Naive B cell (primary cell): ENCODE measurements around the gene ANKFY1. TPM values are rescaled to one million over a fixed set of nuclear protein-coding genes. Genes with fewer than 3 reads are reported as not detected.

Experiments
- ATAC-seq, 2 donors: fragments of 150-1000 bp; cut with Tn5 transposase; 2 replicates each; pipeline ENCODE4 v1.10.0; 2021; ENCODE audit warnings: low read depth in 2 of 2, mild to moderate bottlenecking in 2 of 2, moderate library complexity in 2 of 2
- DNase-seq: peaks from one replicate; pipeline ENCODE4 v3.0.0; 2022
- H3K27ac Mint-ChIP-seq, 6 donors: one replicate each; pipeline ENCODE4 v1.8.0; 2020 to 2022; ENCODE audit warnings: mild to moderate bottlenecking in 6 of 6, mixed read lengths in 6 of 6, moderate library complexity in 5 of 6, inconsistent platforms in 2 of 6
- H3K27me3 Mint-ChIP-seq, 3 donors: one replicate each; pipeline ENCODE4 v1.8.0; 2021 to 2022; ENCODE audit warnings: mixed read lengths in 3 of 3, mild to moderate bottlenecking in 1 of 3
- H3K36me3 Mint-ChIP-seq, 2 donors: one replicate each; pipeline ENCODE4 v1.8.0; 2020 to 2022; ENCODE audit warnings: mixed read lengths in 2 of 2, inconsistent platforms in 1 of 2, mild to moderate bottlenecking in 1 of 2
- H3K4me1 Mint-ChIP-seq, 3 donors: one replicate each; pipeline ENCODE4 v1.8.0; 2020 to 2022; ENCODE audit warnings: mixed read lengths in 3 of 3, inconsistent platforms in 1 of 3, mild to moderate bottlenecking in 1 of 3, moderate library complexity in 1 of 3
- H3K4me3 Mint-ChIP-seq, 8 donors: one replicate each; pipeline ENCODE4 v1.8.0; 2020 to 2022; ENCODE audit warnings: mild to moderate bottlenecking in 8 of 8, mixed read lengths in 8 of 8, moderate library complexity in 8 of 8, inconsistent platforms in 2 of 8
- H3K9me3 Mint-ChIP-seq, 7 donors: one replicate each; pipeline ENCODE4 v1.8.0; 2020 to 2022; ENCODE audit warnings: mixed read lengths in 7 of 7, mild to moderate bottlenecking in 5 of 7, inconsistent platforms in 2 of 7, moderate library complexity in 1 of 7
- polyA plus RNA-seq, 6 donors: library from polyadenylated mRNA; unstranded; fragments of 300-500 nt; fragmentation: Illumina TruSeq; gene quantifications; one replicate each; pipeline ENCODE4 v1.2.3, GENCODE V29; 2021; ENCODE audit warnings: low read depth in 6 of 6

The ANKFY1 gene
- polyA plus RNA-seq, 6 donors from 2014 or later, result 6.3 to 13.3 (median 8.3) TPM

DNA sequence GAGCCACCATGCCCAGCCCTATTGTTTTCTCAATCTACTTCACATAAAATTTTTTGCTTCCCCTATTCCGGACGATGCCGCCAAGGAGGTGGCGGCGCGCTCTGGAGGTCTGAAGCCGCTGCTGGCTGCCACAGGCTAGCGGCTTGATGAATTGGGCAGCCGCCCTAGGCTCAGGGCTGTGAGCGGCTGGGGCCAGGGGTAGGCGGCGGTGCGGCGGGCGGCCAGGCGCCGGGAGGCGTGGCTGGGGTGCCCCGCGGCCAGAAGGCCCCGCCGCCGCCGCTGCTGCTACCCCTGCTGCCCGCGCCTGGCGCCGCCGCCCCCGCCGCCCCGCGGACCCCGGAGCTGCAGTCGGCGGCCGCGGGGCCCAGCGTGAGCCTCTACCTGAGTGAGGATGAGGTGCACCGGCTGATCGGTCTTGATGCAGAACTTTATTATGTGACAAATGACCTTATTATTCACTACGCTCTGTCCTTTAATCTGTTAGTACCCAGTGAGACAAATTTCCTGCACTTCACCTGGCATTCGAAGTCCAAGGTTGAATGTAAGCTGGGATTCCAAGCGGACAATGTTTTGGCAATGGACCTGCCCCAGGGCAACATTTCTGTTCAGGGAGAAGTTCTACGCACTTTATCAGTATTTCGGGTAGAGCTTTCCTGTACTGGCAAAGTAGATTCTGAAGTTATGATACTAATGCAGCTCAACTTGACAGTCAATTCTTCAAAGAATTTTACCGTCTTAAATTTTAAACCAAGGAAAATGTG is 41.7 kb downstream of the ANKFY1 start:
- Mint-ChIP-seq H3K4me1 (no peaks in the 10 kb centered on the region), H3K27me3 (no peaks in the 10 kb centered on the region), H3K36me3 (peaks cover 0 to 7% of the 10 kb centered on the region in 2 donors)

DNA sequence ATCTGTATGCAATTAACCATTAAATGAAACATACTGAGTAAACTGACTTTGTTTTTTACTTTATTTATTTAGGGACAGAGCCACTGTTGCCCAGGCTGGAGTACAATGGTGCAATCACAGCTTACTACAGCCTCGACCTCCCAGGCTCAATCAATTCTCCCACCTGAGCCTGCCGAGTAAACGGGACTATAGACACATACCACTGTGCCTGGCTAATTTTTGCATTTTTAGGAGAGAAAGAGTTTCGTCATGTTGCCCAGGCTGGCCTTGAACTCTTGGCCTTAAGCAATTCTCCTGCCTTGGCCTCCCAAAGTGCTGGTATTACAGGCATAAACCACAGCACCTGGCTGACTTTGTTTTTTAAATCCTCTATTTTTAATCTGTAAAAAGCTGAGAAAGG is 42.6 kb downstream of the ANKFY1 start:
- Mint-ChIP-seq H3K4me1 (no peaks in the 10 kb centered on the region), H3K27me3 (no peaks in the 10 kb centered on the region), H3K36me3 (peaks cover 0 to 7% of the 10 kb centered on the region in 2 donors), H3K4me3 (no peak overlapping the region), H3K9me3 (no peaks in the 10 kb centered on the region), H3K27ac (no peak overlapping the region)
- DNase-seq, result no peak
- ATAC-seq, result no peak

More for the DNA sequence above, 41.7 kb downstream of the ANKFY1 start:
- Mint-ChIP-seq H3K4me3 (no peak overlapping the region), H3K27ac (peak overlapping the region in 1 of 6 donors; percentile 32), H3K9me3 (no peaks in the 10 kb centered on the region)
- ATAC-seq, result no peak
- no peak for DNase-seq

DNA sequence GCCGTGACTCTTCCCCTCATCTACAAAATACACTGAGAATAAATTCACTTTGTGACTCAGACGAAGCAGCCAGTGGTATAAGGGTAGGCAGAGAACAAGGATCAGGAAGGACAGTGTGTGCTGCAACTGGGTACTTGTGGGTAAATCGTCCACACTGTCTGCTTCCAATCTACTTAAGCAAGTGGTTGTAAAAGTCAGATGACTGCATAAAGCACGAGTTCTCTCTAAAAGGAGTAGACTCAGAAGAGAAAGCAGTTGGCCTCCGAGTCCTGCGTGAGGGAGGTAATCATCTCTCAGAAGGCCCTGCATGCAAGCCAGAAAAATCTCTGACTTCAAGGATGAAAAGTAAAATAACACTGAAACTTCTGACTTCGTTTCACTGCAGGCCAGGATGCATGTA is 43.1 kb downstream of the ANKFY1 start:
- no peak overlapping the region for H3K27ac Mint-ChIP-seq
- no peak overlapping the region for H3K4me3 Mint-ChIP-seq
- ATAC-seq (no peak), DNase-seq (no peak)
- no peaks in the 10 kb centered on the region for H3K9me3 Mint-ChIP-seq
- peaks cover 0 to 2% (median under 1%) of the 10 kb centered on the region in 3 donors for H3K4me1 Mint-ChIP-seq
- H3K27me3 Mint-ChIP-seq, result no peaks in the 10 kb centered on the region
- H3K36me3 Mint-ChIP-seq, result peaks cover 0 to 7% of the 10 kb centered on the region in 2 donors

DNA sequence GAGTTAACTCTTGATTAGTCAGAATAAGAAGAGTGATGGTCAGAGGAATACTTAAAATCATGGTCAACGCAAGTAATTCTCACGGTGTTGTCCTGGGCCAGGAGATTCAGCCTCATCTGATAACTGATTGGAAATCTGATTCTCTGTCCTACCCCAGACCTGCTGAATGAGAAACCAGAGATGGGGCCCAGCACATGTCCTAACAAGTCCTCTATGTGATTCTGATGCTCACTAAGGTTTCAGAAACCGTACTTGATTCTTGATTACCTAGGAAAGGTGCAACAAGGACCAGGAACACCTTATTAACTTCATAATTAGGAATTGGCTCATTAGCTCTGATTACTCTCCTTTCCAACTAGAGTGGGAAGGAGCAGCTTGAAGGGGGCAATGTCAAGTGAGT is 44.5 kb downstream of the ANKFY1 start:
- Mint-ChIP-seq H3K27ac (peak overlapping the region in 1 of 6 donors; percentile 19), H3K4me3 (no peak overlapping the region), H3K36me3 (peaks cover 7 to 12% of the 10 kb centered on the region in 2 donors), H3K4me1 (peaks cover 5 to 8% (median 6%) of the 10 kb centered on the region in 3 donors), H3K27me3 (no peaks in the 10 kb centered on the region), H3K9me3 (no peaks in the 10 kb centered on the region)
- DNase-seq, result no peak
- ATAC-seq, result no peak

DNA sequence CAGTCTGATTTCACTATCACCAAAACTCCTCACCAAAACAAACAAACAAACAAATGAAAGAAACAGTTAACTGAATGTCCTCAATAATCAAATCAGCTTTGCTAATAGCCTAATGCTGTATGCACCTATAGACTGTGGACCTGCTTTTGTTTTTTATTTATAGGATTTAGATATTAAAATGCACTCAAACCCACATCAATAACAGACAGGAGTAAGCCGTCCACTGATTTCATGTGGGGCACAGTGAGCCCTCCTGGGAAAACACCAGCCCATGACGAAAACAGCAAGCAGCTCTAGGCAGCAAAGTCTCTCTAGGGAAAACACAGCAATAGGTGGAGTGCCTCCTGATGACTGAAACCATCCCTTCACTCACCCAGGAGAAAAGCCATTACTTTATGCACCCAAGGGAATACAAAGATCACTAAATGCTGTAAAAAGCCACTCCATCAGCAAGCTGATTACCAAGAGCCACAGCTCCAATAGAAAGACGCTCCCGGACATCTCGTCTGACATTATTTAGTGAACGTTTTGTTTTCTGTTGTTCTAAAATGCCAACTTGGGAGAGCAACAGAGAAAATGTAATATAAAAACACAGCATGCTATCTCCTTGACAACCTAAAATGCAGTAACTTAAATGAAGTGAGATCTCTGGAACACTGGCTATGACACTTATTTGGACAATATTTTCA is 47.8 kb downstream of the ANKFY1 start:
- Mint-ChIP-seq H3K27me3 (no peaks in the 10 kb centered on the region), H3K36me3 (peaks cover 6 to 7% of the 10 kb centered on the region in 2 donors), H3K4me3 (no peak overlapping the region), H3K9me3 (no peaks in the 10 kb centered on the region), H3K27ac (peak overlapping the region in 3 of 6 donors; percentile 11 to 44 (median 30)), H3K4me1 (peaks cover 5 to 8% (median 6%) of the 10 kb centered on the region in 3 donors)
- DNase-seq, result no peak
- peak; percentile 27 to 48 for ATAC-seq

DNA sequence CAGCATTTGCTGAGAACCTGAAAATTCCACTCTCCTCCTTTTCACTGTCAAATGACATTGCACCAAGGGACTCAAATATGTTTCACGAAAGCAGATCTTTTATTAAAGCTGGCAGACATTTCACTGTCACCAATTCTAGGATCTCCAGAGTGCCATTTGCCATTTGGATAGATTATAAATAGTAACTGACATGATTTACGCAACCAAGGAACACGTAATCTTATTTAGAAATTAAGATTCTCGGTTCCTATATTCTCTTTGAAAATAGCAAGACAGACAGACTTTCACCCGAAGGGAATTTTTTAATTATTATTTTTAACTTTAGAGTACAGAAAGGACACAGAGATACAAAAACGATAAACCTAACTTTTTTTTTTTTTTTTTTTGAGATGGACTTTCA is 49.6 kb downstream of the ANKFY1 start:
- H3K27ac Mint-ChIP-seq, result peak overlapping the region in 1 of 6 donors; percentile 78

DNA sequence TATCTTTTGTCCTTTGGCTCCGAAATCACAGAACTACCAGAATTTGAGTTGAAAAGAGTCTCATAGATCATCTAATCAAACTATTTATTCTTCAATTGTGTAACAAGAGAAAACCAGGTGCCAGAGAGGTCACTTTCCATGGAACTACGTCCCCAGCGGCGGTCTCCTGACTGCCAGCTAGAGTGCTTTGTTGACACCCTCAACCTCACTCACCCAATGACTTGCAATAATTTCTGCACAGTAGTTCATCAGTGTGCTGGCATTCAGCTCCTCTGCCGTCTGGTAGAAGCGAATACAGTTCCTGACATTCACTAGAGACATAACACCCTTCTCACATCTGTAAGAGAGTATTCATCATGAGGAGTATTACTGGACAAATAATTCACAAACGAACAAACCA is 54.2 kb downstream of the ANKFY1 start:
- no peaks in the 10 kb centered on the region for H3K27me3 Mint-ChIP-seq
- H3K27ac Mint-ChIP-seq, result no peak overlapping the region
- DNase-seq (no peak), ATAC-seq (no peak)
- H3K4me1 Mint-ChIP-seq, result peaks cover 8% of the 10 kb centered on the region in 3 donors
- no peak overlapping the region for H3K4me3 Mint-ChIP-seq
- peaks cover 24 to 33% of the 10 kb centered on the region in 2 donors for H3K36me3 Mint-ChIP-seq
- H3K9me3 Mint-ChIP-seq, result no peaks in the 10 kb centered on the region

More for the DNA sequence above, 49.6 kb downstream of the ANKFY1 start:
- no peaks in the 10 kb centered on the region for H3K9me3 Mint-ChIP-seq
- H3K27me3 Mint-ChIP-seq, result no peaks in the 10 kb centered on the region
- peaks cover 6 to 8% (median 8%) of the 10 kb centered on the region in 3 donors for H3K4me1 Mint-ChIP-seq
- peaks cover 12 to 14% of the 10 kb centered on the region in 2 donors for H3K36me3 Mint-ChIP-seq
- no peak overlapping the region for H3K4me3 Mint-ChIP-seq
- ATAC-seq (no peak), DNase-seq (no peak)

DNA sequence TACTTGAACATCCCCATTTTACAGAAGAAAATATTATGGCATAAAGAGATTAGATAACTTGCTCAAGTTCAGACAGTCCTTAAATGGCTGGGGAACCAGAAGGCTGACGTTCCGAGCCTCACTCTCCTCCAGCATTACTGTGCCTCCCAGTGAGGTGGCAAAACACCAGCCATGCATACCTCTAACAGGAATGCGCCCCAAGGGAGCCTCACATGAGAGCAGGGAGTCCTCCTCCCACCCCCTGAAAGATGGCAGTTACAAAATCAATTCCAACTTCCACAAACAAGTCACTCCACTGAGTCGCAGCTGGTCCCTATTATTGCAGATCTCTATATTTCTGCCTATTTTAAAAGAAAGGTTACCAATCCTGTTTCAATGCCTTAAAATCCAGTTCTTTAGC is 55.5 kb downstream of the ANKFY1 start:
- no peak for DNase-seq
- Mint-ChIP-seq H3K27me3 (no peaks in the 10 kb centered on the region), H3K9me3 (no peaks in the 10 kb centered on the region), H3K36me3 (peaks cover 31 to 33% of the 10 kb centered on the region in 2 donors), H3K4me3 (no peak overlapping the region), H3K27ac (no peak overlapping the region), H3K4me1 (peaks cover 8% of the 10 kb centered on the region in 3 donors)
- ATAC-seq, result no peak

DNA sequence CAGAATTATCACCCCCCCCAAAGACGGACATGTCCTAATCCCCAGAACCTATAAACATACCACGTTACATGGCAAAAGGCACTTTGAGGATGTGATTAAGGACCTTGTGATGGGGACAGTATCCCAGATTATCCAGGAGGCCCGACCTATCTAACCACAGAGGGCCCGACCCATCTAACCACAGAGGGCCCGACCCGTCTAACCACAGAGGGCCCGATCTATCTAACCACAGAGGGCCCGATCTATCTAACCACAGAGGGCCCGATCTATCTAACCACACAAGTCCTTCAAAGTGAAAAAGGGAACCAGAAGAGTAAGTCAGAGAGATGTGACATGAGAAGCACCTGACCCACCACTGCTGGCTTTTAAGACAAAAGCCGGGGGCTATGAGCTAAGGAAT is 56.8 kb downstream of the ANKFY1 start:
- H3K36me3 Mint-ChIP-seq, result peaks cover 31 to 33% of the 10 kb centered on the region in 2 donors
- H3K4me1 Mint-ChIP-seq, result peaks cover 8% of the 10 kb centered on the region in 3 donors
- peak; percentile 32 to 46 for ATAC-seq
- no peaks in the 10 kb centered on the region for H3K27me3 Mint-ChIP-seq
- no peak for DNase-seq
- H3K27ac Mint-ChIP-seq, result peak overlapping the region in 2 of 6 donors; percentile 39 to 44
- H3K4me3 Mint-ChIP-seq, result no peak overlapping the region
- H3K9me3 Mint-ChIP-seq, result no peaks in the 10 kb centered on the region

DNA sequence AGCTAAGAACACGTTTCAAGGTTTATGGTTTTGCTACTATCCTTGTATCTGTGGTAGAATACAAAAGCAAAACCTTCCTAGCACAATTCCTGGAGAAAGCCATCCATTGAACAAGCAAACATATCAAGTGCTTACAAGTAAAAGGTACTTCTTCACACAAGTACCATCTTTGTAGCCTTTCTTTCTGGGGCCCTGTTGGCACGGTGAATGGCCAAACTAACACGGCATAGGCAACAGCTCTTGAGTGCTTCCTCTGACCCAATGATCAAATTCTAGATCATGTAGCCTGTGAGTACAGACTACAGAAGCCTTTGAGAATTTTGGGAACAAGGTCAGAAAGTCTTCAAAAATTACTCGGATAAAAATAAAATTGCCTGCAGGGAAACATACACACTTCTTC is 57.9 kb downstream of the ANKFY1 start:
- no peak overlapping the region for H3K4me3 Mint-ChIP-seq
- no peaks in the 10 kb centered on the region for H3K9me3 Mint-ChIP-seq
- DNase-seq (no peak), ATAC-seq (no peak)
- H3K27me3 Mint-ChIP-seq, result no peaks in the 10 kb centered on the region
- H3K36me3 Mint-ChIP-seq, result peaks cover 31 to 33% of the 10 kb centered on the region in 2 donors
- peaks cover 8% of the 10 kb centered on the region in 3 donors for H3K4me1 Mint-ChIP-seq
- H3K27ac Mint-ChIP-seq, result no peak overlapping the region

DNA sequence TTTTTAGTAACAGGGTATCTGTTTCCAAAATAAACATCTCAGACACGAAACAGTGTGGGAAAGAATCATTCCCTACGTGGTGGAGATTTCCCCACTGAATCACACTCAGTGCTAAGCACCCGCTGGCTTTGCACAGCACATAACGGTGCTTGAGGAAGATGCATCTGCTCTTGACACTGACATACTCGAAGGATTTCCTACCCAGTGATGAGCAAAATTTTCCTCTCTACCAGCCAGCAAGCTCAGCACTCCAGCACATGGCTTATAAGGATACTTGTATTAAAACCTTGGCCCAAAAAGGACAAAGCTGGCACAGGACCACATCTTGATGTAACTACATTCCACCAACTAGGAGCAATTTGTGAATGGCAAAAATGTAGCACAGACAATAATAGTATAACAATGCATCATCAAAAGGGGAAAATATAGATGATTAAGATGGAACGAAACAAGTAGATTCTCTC is 59.0 kb downstream of the ANKFY1 start:
- ATAC-seq (no peak), DNase-seq (no peak)
- H3K9me3 Mint-ChIP-seq, result no peaks in the 10 kb centered on the region
- H3K4me3 Mint-ChIP-seq, result no peak overlapping the region
- H3K4me1 Mint-ChIP-seq, result peaks cover 7 to 8% (median 8%) of the 10 kb centered on the region in 3 donors
- no peaks in the 10 kb centered on the region for H3K27me3 Mint-ChIP-seq
- H3K27ac Mint-ChIP-seq, result peak overlapping the region in 1 of 6 donors; percentile 38
- peaks cover 29 to 34% of the 10 kb centered on the region in 2 donors for H3K36me3 Mint-ChIP-seq

DNA sequence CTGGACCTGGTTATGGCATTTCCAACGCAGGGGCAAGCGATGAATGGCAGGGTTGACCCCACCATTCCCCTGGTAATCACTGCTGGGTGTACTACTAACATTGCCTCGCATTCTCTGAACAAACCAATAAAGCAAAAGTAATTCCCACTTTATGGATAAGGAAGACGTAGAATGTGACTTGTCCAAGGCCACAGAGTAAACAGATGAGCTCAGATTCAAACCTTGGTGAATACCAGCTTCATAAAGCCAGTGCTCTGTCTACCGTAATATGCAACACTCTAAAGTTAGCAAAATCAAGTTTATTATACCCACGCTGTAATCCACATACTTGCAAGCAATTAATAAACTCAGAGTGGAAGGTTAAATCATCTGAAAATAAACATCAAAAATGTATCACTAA is 59.6 kb downstream of the ANKFY1 start:
- peak overlapping the region in 1 of 6 donors; percentile 74 for H3K27ac Mint-ChIP-seq
- H3K4me3 Mint-ChIP-seq, result no peak overlapping the region
- no peaks in the 10 kb centered on the region for H3K27me3 Mint-ChIP-seq

DNA sequence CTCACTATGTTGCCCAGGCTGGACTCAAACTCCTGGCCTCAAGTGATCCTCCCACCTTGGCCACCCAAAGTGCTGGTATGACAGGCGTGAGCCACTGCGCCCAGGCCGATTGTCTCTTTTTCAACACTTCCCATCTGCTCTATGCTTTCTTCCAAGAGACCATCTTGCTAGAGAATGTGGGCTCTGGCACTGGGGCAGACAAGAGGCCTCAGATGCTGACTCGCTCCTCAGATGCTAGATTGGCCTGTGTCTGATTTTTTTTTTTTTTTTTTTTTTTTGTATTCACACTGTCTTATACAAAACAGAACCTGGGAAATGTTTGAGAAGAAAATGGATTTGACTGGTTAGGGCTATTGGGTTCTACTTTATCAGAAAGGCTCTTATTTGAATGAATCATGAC is 62.6 kb downstream of the ANKFY1 start:
- H3K9me3 Mint-ChIP-seq, result no peaks in the 10 kb centered on the region
- no peaks in the 10 kb centered on the region for H3K27me3 Mint-ChIP-seq
- H3K36me3 Mint-ChIP-seq, result peaks cover 10 to 14% of the 10 kb centered on the region in 2 donors
- ATAC-seq, result no peak
- DNase-seq, result no peak
- H3K27ac Mint-ChIP-seq, result no peak overlapping the region
- no peak overlapping the region for H3K4me3 Mint-ChIP-seq
- no peaks in the 10 kb centered on the region for H3K4me1 Mint-ChIP-seq

More for the DNA sequence above, 59.6 kb downstream of the ANKFY1 start:
- H3K36me3 Mint-ChIP-seq, result peaks cover 25 to 31% of the 10 kb centered on the region in 2 donors
- H3K4me1 Mint-ChIP-seq, result peaks cover 5 to 8% (median 8%) of the 10 kb centered on the region in 3 donors
- no peak for ATAC-seq
- H3K9me3 Mint-ChIP-seq, result no peaks in the 10 kb centered on the region
- no peak for DNase-seq
